ENCODE measurements around the gene SLC16A6. TPM values are rescaled to one million over a fixed set of nuclear protein-coding genes. Genes with fewer than 3 reads are reported as not detected.

The SLC16A6 gene
- polyA plus RNA-seq, 1 of the 3 experiments (the other 2 are of a cell fraction), result not detected

DNA sequence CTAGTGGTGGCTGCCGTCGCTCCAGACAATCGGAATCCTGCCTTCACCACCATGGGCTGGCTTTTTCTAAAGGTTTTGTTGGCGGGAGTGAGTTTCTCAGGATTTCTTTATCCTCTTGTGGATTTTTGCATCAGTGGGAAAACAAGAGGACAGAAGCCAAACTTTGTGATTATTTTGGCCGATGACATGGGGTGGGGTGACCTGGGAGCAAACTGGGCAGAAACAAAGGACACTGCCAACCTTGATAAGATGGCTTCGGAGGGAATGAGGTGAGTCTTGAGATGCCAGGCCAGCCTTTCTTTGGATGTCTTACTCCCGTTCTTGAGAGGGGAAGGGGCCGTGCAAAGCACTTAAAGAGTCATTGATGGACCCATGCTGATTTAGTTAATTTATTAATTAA lies 16.5 kb upstream of the SLC16A6 start:
- TF ChIP-seq RCOR1 (IDR thresholded peaks at IDR 0.05; ENCODE audit: low read length) (no peak), FOXJ3 (CRISPR knock-in tag; IDR thresholded peaks at IDR 0.05) (no peak), FOSL2 (IDR thresholded peaks at IDR 0.05; ENCODE audit: borderline replicate concordance, low read depth) (no peak), EP300 (IDR thresholded peaks at IDR 0.05; ENCODE audit: borderline replicate concordance in 1 of 2, low read depth in 1 of 2, low read length in 1 of 2) (no peak), MXI1 (IDR thresholded peaks at IDR 0.05; ENCODE audit: low read depth, low read length) (no peak), SMC3 (IDR thresholded peaks at IDR 0.05; ENCODE audit: low read depth, low read length) (no peak), RAD21 (IDR thresholded peaks at IDR 0.05; ENCODE audit: low read length) (no peak), RFX5 (IDR thresholded peaks at IDR 0.05; ENCODE audit: low read length) (no peak), JUND (IDR thresholded peaks at IDR 0.05) (no peak), CHD2 (IDR thresholded peaks at IDR 0.05; ENCODE audit: low read length, partially characterized antibody) (no peak), GATA2 (CRISPR knock-in tag; IDR thresholded peaks at IDR 0.05) (no peak), NRF1 (IDR thresholded peaks at IDR 0.05; ENCODE audit: low read depth, low read length) (no peak), SIN3A (IDR thresholded peaks at IDR 0.05; ENCODE audit: borderline replicate concordance, low read depth, low read length) (no peak), TAF1 (IDR thresholded peaks at IDR 0.05; ENCODE audit: borderline replicate concordance, low read depth, low read length) (no peak), RXRA (IDR thresholded peaks at IDR 0.05; ENCODE audit: borderline replicate concordance, low read depth) (no peak)
- TF ChIP-seq, protein P1, sequence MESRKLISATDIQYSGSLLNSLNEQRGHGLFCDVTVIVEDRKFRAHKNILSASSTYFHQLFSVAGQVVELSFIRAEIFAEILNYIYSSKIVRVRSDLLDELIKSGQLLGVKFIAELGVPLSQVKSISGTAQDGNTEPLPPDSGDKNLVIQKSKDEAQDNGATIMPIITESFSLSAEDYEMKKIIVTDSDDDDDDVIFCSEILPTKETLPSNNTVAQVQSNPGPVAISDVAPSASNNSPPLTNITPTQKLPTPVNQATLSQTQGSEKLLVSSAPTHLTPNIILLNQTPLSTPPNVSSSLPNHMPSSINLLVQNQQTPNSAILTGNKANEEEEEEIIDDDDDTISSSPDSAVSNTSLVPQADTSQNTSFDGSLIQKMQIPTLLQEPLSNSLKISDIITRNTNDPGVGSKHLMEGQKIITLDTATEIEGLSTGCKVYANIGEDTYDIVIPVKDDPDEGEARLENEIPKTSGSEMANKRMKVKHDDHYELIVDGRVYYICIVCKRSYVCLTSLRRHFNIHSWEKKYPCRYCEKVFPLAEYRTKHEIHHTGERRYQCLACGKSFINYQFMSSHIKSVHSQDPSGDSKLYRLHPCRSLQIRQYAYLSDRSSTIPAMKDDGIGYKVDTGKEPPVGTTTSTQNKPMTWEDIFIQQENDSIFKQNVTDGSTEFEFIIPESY (IDR thresholded peaks at IDR 0.05; ENCODE audit: borderline replicate concordance, low read depth), result no peak
- TF ChIP-seq, protein P2, sequence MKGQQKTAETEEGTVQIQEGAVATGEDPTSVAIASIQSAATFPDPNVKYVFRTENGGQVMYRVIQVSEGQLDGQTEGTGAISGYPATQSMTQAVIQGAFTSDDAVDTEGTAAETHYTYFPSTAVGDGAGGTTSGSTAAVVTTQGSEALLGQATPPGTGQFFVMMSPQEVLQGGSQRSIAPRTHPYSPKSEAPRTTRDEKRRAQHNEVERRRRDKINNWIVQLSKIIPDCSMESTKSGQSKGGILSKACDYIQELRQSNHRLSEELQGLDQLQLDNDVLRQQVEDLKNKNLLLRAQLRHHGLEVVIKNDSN (IDR thresholded peaks at IDR 0.05; ENCODE audit: borderline replicate concordance, low read depth), result no peak
- TF ChIP-seq, protein P3, sequence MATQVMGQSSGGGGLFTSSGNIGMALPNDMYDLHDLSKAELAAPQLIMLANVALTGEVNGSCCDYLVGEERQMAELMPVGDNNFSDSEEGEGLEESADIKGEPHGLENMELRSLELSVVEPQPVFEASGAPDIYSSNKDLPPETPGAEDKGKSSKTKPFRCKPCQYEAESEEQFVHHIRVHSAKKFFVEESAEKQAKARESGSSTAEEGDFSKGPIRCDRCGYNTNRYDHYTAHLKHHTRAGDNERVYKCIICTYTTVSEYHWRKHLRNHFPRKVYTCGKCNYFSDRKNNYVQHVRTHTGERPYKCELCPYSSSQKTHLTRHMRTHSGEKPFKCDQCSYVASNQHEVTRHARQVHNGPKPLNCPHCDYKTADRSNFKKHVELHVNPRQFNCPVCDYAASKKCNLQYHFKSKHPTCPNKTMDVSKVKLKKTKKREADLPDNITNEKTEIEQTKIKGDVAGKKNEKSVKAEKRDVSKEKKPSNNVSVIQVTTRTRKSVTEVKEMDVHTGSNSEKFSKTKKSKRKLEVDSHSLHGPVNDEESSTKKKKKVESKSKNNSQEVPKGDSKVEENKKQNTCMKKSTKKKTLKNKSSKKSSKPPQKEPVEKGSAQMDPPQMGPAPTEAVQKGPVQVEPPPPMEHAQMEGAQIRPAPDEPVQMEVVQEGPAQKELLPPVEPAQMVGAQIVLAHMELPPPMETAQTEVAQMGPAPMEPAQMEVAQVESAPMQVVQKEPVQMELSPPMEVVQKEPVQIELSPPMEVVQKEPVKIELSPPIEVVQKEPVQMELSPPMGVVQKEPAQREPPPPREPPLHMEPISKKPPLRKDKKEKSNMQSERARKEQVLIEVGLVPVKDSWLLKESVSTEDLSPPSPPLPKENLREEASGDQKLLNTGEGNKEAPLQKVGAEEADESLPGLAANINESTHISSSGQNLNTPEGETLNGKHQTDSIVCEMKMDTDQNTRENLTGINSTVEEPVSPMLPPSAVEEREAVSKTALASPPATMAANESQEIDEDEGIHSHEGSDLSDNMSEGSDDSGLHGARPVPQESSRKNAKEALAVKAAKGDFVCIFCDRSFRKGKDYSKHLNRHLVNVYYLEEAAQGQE (IDR thresholded peaks at IDR 0.05; ENCODE audit: low read depth, low read length), result no peak
- TF ChIP-seq, protein P4, sequence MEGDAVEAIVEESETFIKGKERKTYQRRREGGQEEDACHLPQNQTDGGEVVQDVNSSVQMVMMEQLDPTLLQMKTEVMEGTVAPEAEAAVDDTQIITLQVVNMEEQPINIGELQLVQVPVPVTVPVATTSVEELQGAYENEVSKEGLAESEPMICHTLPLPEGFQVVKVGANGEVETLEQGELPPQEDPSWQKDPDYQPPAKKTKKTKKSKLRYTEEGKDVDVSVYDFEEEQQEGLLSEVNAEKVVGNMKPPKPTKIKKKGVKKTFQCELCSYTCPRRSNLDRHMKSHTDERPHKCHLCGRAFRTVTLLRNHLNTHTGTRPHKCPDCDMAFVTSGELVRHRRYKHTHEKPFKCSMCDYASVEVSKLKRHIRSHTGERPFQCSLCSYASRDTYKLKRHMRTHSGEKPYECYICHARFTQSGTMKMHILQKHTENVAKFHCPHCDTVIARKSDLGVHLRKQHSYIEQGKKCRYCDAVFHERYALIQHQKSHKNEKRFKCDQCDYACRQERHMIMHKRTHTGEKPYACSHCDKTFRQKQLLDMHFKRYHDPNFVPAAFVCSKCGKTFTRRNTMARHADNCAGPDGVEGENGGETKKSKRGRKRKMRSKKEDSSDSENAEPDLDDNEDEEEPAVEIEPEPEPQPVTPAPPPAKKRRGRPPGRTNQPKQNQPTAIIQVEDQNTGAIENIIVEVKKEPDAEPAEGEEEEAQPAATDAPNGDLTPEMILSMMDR (IDR thresholded peaks at IDR 0.05), result no peak
- TF ChIP-seq, protein P5, sequence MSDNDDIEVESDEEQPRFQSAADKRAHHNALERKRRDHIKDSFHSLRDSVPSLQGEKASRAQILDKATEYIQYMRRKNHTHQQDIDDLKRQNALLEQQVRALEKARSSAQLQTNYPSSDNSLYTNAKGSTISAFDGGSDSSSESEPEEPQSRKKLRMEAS (IDR thresholded peaks at IDR 0.05; ENCODE audit: low read depth), result no peak
- DNase-seq, result no peak
- WGBS (ENCODE audit: low lambda C conversion rate), result 59% methylated on average over 8 of the region's 8 CpGs
- Histone ChIP-seq H2AFZ (ENCODE audit: low read depth) (no peak overlapping the region), H3K4me1 (ENCODE audit: control insufficient read depth in 1 of 2, insufficient read depth in 2 of 2, low read depth in 1 of 2, low read length in 1 of 2) (no peaks in the 10 kb centered on the region), H3K9ac (no peak overlapping the region), H3F3A (replicated peaks; ENCODE audit: insufficient read depth) (no peaks in the 10 kb centered on the region), H3K9me2 (no peaks in the 10 kb centered on the region), H3K27ac (ENCODE audit: low read depth in 2 of 2, low read length in 1 of 2) (no peak overlapping the region), H3K4me3 (ENCODE audit: low read depth in 2 of 2, low read length in 1 of 2) (no peak overlapping the region), H3K27me3 (ENCODE audit: insufficient read depth) (peaks cover 7% of the 10 kb centered on the region; the same call in 1 of the 2 replicates), H3K4me2 (no peak overlapping the region), H3K9me3 (no peaks in the 10 kb centered on the region), H3K36me3 (replicated peaks in 1 of 2; ENCODE audit: control insufficient read depth in 1 of 2, insufficient read depth in 2 of 2, low read length in 1 of 2) (no peaks in the 10 kb centered on the region), H4K20me1 (ENCODE audit: insufficient read depth) (no peaks in the 10 kb centered on the region), H3K79me2 (ENCODE audit: insufficient read depth) (no peaks in the 10 kb centered on the region)
- ChIA-PET CTCF (interaction anchor here (0.8 to 1.5 kb wide), 2 partner anchors 44 to 45 kb away, joined by 3 read pairs; no protein-coding TSS in a partner anchor), POLR2A (no interaction called here)
